B cell (primary cell): ENCODE data around the gene PHF11. TPM values are rescaled to one million over a fixed set of nuclear protein-coding genes. Genes with fewer than 3 reads are reported as not detected.

Experiments
- ATAC-seq: fragments of 200-7000 bp; cut with Tn5 transposase; one replicate; pipeline ENCODE4 v1.10.0; 2021; ENCODE audit warnings: low read depth, mild to moderate bottlenecking, moderate number of reproducible peaks, moderate library complexity
- CTCF ChIA-PET: fragments of 350-600 bp; sonication (Branson Sonifier 250); formaldehyde crosslinking; loops from one replicate; lab custom pipeline; 2021; ENCODE audit warnings: antibody characterized with exemption, inconsistent platforms; lab: Charles Lee
- POLR2A ChIA-PET: fragments of 350-600 bp; sonication (Branson Sonifier 250); formaldehyde crosslinking; loops from one replicate; lab custom pipeline; 2021; ENCODE audit warnings: antibody characterized with exemption; lab: Charles Lee
- DNase-seq: peaks from one replicate; pipeline ENCODE4 v3.0.0; 2013
- H2AFZ ChIP-seq: 2 replicates; pipeline ENCODE4 v1.6.1; 2012; ENCODE audit warnings: mild to moderate bottlenecking, low read depth, low read length; ENCODE audit not compliant: insufficient read depth, poor library complexity, severe bottlenecking
- H3K27ac ChIP-seq, 2 donors: 1 replicate in 1 of 2; 2 replicates in 1 of 2; pipeline ENCODE4 v1.5.1; 2012 to 2013; ENCODE audit warnings: low read length in 2 of 2, mild to moderate bottlenecking in 2 of 2, moderate library complexity in 1 of 2
- H3K27me3 ChIP-seq, 4 experiments: fragments of 200-600 bp in 1 of 4; sonication (generic) in 1 of 4; replicated peaks in 1 of 4; 1 replicate in 2 of 4; 2 replicates in 2 of 4; pipeline versions ENCODE4 v1.6.1 to v1.7.0; 2013 to 2016; ENCODE audit warnings: low read length in 3 of 4, mild to moderate bottlenecking in 2 of 4, mixed read lengths in 1 of 4, moderate library complexity in 1 of 4; ENCODE audit not compliant: insufficient read depth in 4 of 4, control insufficient read depth in 3 of 4; ENCODE audit errors: control extremely low read depth in 1 of 4
- H3K36me3 ChIP-seq, 2 experiments: replicated peaks in 1 of 2; 1 replicate in 1 of 2; 2 replicates in 1 of 2; pipeline versions ENCODE4 v1.6.1 to v1.7.1; 2013; ENCODE audit warnings: low read length in 1 of 2; ENCODE audit not compliant: insufficient read depth in 2 of 2, control insufficient read depth in 1 of 2; ENCODE audit errors: control extremely low read depth in 1 of 2, extremely low read depth in 1 of 2
- H3K4me1 ChIP-seq, 2 donors: fragments of 200-600 bp in 1 of 2; sonication (generic) in 1 of 2; 1 replicate in 1 of 2; 2 replicates in 1 of 2; pipeline versions ENCODE4 v1.5.1 to v1.6.1; 2013 to 2017; ENCODE audit warnings: low read length in 2 of 2; ENCODE audit not compliant: control insufficient read depth in 2 of 2, insufficient read depth in 2 of 2
- H3K4me2 ChIP-seq: replicated peaks from 2 replicates; pipeline ENCODE3; 2012; ENCODE audit warnings: mild to moderate bottlenecking, low read depth, low read length; ENCODE audit not compliant: poor library complexity, severe bottlenecking
- H3K4me3 ChIP-seq, 5 experiments: fragments of 200-600 bp in 1 of 5; sonication (generic) in 1 of 5; 1 replicate in 3 of 5; 2 replicates in 2 of 5; pipeline versions ENCODE4 v1.5.1 to v1.7.0; 2011 to 2016; ENCODE audit warnings: low read length in 4 of 5, mild to moderate bottlenecking in 4 of 5, low read depth in 2 of 5, control low read depth in 1 of 5, moderate library complexity in 1 of 5; ENCODE audit not compliant: insufficient read depth in 1 of 5; ENCODE audit errors: control extremely low read depth in 1 of 5, extremely low read depth in 1 of 5
- H3K79me2 ChIP-seq: fragments of 200-600 bp; sonication (generic); one replicate; pipeline ENCODE4 v1.6.0; 2016; ENCODE audit warnings: low read length; ENCODE audit not compliant: control insufficient read depth, insufficient read depth
- H3K9ac ChIP-seq: fragments of 200-600 bp; sonication (generic); 2 replicates; pipeline ENCODE4 v1.6.1; 2017; ENCODE audit warnings: mild to moderate bottlenecking, low read length, moderate library complexity
- H3K9me3 ChIP-seq, 3 donors: one replicate each; pipeline versions ENCODE4 v1.6.1 to v1.7.1; 2013; ENCODE audit warnings: low read length in 2 of 3; ENCODE audit not compliant: control insufficient read depth in 2 of 3, insufficient read depth in 1 of 3; ENCODE audit errors: control extremely low read depth in 1 of 3
- H4K20me1 ChIP-seq: 2 replicates; pipeline ENCODE4 v1.6.0; 2012; ENCODE audit warnings: mild to moderate bottlenecking, low read length; ENCODE audit not compliant: insufficient read depth, control insufficient read depth, poor library complexity, severe bottlenecking
- H3K27ac Mint-ChIP-seq: one replicate; pipeline ENCODE4 v1.8.0; 2021; ENCODE audit warnings: mixed read lengths
- H3K27me3 Mint-ChIP-seq: one replicate; pipeline ENCODE4 v1.8.0; 2021; ENCODE audit warnings: mixed read lengths
- H3K4me1 Mint-ChIP-seq: one replicate; pipeline ENCODE4 v1.8.0; 2021; ENCODE audit warnings: mixed read lengths
- H3K4me3 Mint-ChIP-seq: one replicate; pipeline ENCODE4 v1.8.0; 2021; ENCODE audit warnings: mixed read lengths
- H3K9me3 Mint-ChIP-seq: one replicate; pipeline ENCODE4 v1.8.0; 2022; ENCODE audit warnings: mixed read lengths; ENCODE audit not compliant: insufficient read depth
- EZH2 ChIP-seq: IDR thresholded peaks from 2 replicates; pipeline ENCODE4 v1.6.1; 2012; ENCODE audit warnings: borderline replicate concordance, low read depth, mild to moderate bottlenecking, moderate library complexity, low read length; ENCODE audit not compliant: insufficient read depth, poor library complexity, severe bottlenecking
- WGBS: methylation state at CpG from one replicate; pipeline ENCODE4 v1.1.5; 2013; ENCODE audit warnings: missing lambda C conversion rate; ENCODE audit not compliant: insufficient coverage; 5-methylcytosine and 5-hydroxymethylcytosine counted together
- intact Hi-C: fragments of 100-400 bp; cut with micrococcal nuclease; formaldehyde crosslinking; loops from one replicate; pipeline ENCODE4 v1.10.0; 2022
- polyA plus RNA-seq: library from polyadenylated mRNA; depleted of rRNA; stranded (reverse); fragments of >200 nt; gene quantifications from 2 replicates; pipeline ENCODE4 v1.2.3, GENCODE V29; 2012
- total RNA-seq, 2 donors: library from RNA; stranded (reverse); fragments of 120-200 nt in 1 of 2; gene quantifications; 1 replicate in 1 of 2; 2 replicates in 1 of 2; pipeline versions ENCODE4 v1.2.3 to v1.2.4, GENCODE V29; 2013 to 2022
- TF ChIP-seq, protein P1 (sequence below): fragments of 200-600 bp; IDR thresholded peaks from one replicate; pipeline ENCODE4 v1.8.0; 2022; ENCODE audit warnings: antibody characterized with exemption, mild to moderate bottlenecking

The PHF11 gene
- total and polyA plus RNA-seq, 2 donors (not counting 1 experiment from before 2014, with no cell fraction given) = 79.0 to 176 TPM

DNA sequence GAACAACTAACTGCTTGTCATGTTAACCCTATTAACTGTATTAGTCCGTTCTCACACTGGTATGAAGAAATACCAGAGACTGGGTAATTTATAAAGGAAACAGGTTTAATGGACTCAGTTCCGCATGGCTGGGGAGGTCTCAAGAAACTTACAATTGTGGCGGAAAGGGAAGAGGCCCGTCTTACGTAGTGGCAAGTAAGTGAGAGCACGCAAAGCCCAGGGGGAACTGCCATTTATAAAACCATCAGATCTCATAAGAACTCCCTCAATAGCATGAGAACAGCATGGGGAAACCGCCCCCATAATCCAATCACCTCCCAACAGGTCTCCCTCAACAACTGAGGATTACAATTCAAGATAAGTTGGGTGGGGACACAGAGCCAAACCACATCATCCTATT lies 34.7 kb downstream of the PHF11 start:
- peak overlapping the region; percentile 59 for H3K4me3 Mint-ChIP-seq
- ChIA-PET POLR2A (interaction anchor here (0.6 to 1.3 kb wide), 3 partner anchors 34 to 90 kb away, joined by 3 to 5 read pairs (median 4); partner anchors contain the start of gene RCBTB1), CTCF (interaction anchor here (0.6 to 1.0 kb wide), 5 partner anchors 9 to 205 kb away, joined by 3 to 5 read pairs (median 3); no protein-coding TSS in a partner anchor)
- H3K4me2 ChIP-seq = peak overlapping the region; percentile 53
- no peaks in the 10 kb centered on the region for H3K79me2 ChIP-seq
- peak overlapping the region in 1 of 5 experiments; percentile 5 for H3K4me3 ChIP-seq
- TF ChIP-seq EZH2 = no peak
- TF ChIP-seq, protein P1, sequence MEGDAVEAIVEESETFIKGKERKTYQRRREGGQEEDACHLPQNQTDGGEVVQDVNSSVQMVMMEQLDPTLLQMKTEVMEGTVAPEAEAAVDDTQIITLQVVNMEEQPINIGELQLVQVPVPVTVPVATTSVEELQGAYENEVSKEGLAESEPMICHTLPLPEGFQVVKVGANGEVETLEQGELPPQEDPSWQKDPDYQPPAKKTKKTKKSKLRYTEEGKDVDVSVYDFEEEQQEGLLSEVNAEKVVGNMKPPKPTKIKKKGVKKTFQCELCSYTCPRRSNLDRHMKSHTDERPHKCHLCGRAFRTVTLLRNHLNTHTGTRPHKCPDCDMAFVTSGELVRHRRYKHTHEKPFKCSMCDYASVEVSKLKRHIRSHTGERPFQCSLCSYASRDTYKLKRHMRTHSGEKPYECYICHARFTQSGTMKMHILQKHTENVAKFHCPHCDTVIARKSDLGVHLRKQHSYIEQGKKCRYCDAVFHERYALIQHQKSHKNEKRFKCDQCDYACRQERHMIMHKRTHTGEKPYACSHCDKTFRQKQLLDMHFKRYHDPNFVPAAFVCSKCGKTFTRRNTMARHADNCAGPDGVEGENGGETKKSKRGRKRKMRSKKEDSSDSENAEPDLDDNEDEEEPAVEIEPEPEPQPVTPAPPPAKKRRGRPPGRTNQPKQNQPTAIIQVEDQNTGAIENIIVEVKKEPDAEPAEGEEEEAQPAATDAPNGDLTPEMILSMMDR = no peak
- H3K27me3 Mint-ChIP-seq = no peaks in the 10 kb centered on the region
- no peaks in the 10 kb centered on the region for H3K27me3 ChIP-seq
- intact Hi-C loops = loop anchor here (1.0 to 2.0 kb wide), 2 partner anchors 34 to 54 kb away; partner anchors contain the start of gene RCBTB1
- peaks cover 0 to 12% of the 10 kb centered on the region in 2 experiments for H3K36me3 ChIP-seq
- peak overlapping the region; percentile 65 for H2AFZ ChIP-seq
- peaks cover 66% of the 10 kb centered on the region for H3K4me1 Mint-ChIP-seq
- ATAC-seq (peak; percentile 84), DNase-seq (peak; percentile 77)
- H3K27ac Mint-ChIP-seq = peak overlapping the region; percentile 92
- H3K9me3 ChIP-seq = no peaks in the 10 kb centered on the region
- peak overlapping the region; percentile 14 for H3K9ac ChIP-seq
- H4K20me1 ChIP-seq = no peaks in the 10 kb centered on the region
- H3K9me3 Mint-ChIP-seq = no peaks in the 10 kb centered on the region
- 0% methylated on average over 1 of the region's 7 CpGs for WGBS
- peaks cover 44 to 50% of the 10 kb centered on the region in 2 donors for H3K4me1 ChIP-seq
- H3K27ac ChIP-seq = peak overlapping the region; percentile 66 to 82

- Histone ChIP-seq H3K79me2 (no peaks in the 10 kb centered on the region), H3K9me3 (no peaks in the 10 kb centered on the region), H3K9ac (no peak overlapping the region), H3K27me3 (no peaks in the 10 kb centered on the region), H3K4me1 (peaks cover 50 to 59% of the 10 kb centered on the region in 2 donors), H3K27ac (peak overlapping the region; percentile 74 to 83), H3K4me2 (peak overlapping the region; percentile 49), H3K4me3 (peak overlapping the region in 1 of 5 experiments; percentile 38), H4K20me1 (no peaks in the 10 kb centered on the region), H2AFZ (no peak overlapping the region), H3K36me3 (peaks cover 0 to 6% of the 10 kb centered on the region in 2 experiments)
- H3K4me3 Mint-ChIP-seq = peak overlapping the region; percentile 58
- H3K27ac Mint-ChIP-seq = peak overlapping the region; percentile 62
- no peak for ATAC-seq
- ChIA-PET POLR2A (interaction anchor here (1.3 kb wide), 1 partner anchor 36 kb away, joined by 5 read pairs; the partner anchor contains the start of gene PHF11), CTCF (interaction anchor here (0.6 to 1.1 kb wide), 3 partner anchors 13 to 90 kb away, joined by 3 to 4 read pairs (median 3); no protein-coding TSS in a partner anchor)
- no peaks in the 10 kb centered on the region for H3K27me3 Mint-ChIP-seq
- H3K4me1 Mint-ChIP-seq = peaks cover 79% of the 10 kb centered on the region
- 50% methylated on average over 1 of the region's 1 CpG for WGBS
- intact Hi-C loops = loop anchor here (2.0 kb wide), 1 partner anchor 88 kb away; the partner anchor contains the start of genes CAB39L and SETDB2
- DNase-seq = no peak
- TF ChIP-seq EZH2 = no peak
- TF ChIP-seq, protein P1 = no peak
- no peaks in the 10 kb centered on the region for H3K9me3 Mint-ChIP-seq
These were observed 36.8 kb downstream of the PHF11 start for GRCh38 chr13:49532593-49532992.
